Smooth muscle cell (in vitro differentiated cells): ENCODE measurements around the gene GABRP. TPM values are rescaled to one million over a fixed set of nuclear protein-coding genes. Genes with fewer than 3 reads are reported as not detected.

Source experiments
- DNase-seq: peaks from one replicate; lab custom pipeline; 2025; ENCODE audit not compliant: unreplicated experiment; lab: John Stamatoyannopoulos, UW
- H2AFZ ChIP-seq: fragments of 200-600 bp; sonication (generic); 2 replicates; pipeline ENCODE4 v1.6.0; 2016; ENCODE audit warnings: antibody characterized with exemption, low read depth, mild to moderate bottlenecking
- H3F3A ChIP-seq: fragments of 200-600 bp; sonication (generic); 2 replicates; pipeline ENCODE4 v1.6.0; 2017; ENCODE audit warnings: antibody characterized with exemption, low read depth
- H3K27ac ChIP-seq: fragments of 200-600 bp; sonication (generic); 2 replicates; pipeline ENCODE4 v1.5.1; 2016; ENCODE audit warnings: low read depth, mild to moderate bottlenecking
- H3K27me3 ChIP-seq: fragments of 200-600 bp; sonication (generic); 2 replicates; pipeline ENCODE4 v1.6.1; 2016; ENCODE audit warnings: low read depth, mild to moderate bottlenecking
- H3K36me3 ChIP-seq: fragments of 200-600 bp; sonication (generic); 2 replicates; pipeline ENCODE4 v1.5.1; 2016; ENCODE audit warnings: low read depth
- H3K4me1 ChIP-seq: fragments of 200-600 bp; sonication (generic); 2 replicates; pipeline ENCODE4 v1.5.1; 2016; ENCODE audit warnings: low read depth
- H3K4me2 ChIP-seq: fragments of 200-600 bp; sonication (generic); 2 replicates; pipeline ENCODE4 v1.6.0; 2016; ENCODE audit warnings: mild to moderate bottlenecking
- H3K4me3 ChIP-seq: fragments of 200-600 bp; sonication (generic); 2 replicates; pipeline ENCODE4 v1.5.1; 2016; ENCODE audit warnings: mild to moderate bottlenecking
- H3K79me2 ChIP-seq: fragments of 200-600 bp; sonication (generic); 2 replicates; pipeline ENCODE4 v1.6.0; 2016; ENCODE audit warnings: low read depth, mild to moderate bottlenecking
- H3K9ac ChIP-seq: fragments of 200-600 bp; sonication (generic); 2 replicates; pipeline ENCODE4 v1.6.0; 2016; ENCODE audit warnings: low read depth
- H3K9me3 ChIP-seq: fragments of 200-600 bp; sonication (generic); replicated peaks from 2 replicates; pipeline ENCODE4 v1.5.1; 2016; ENCODE audit warnings: low read depth
- H4K20me1 ChIP-seq: fragments of 200-600 bp; sonication (generic); 2 replicates; pipeline ENCODE4 v1.6.0; 2016; ENCODE audit warnings: low read depth
- CTCF ChIP-seq: fragments of 200-600 bp; sonication (generic); IDR thresholded peaks from 2 replicates; pipeline ENCODE4 v1.5.1; 2017; ENCODE audit warnings: borderline replicate concordance, mild to moderate bottlenecking, antibody characterized with exemption; ENCODE audit not compliant: insufficient read depth, poor library complexity, severe bottlenecking
- WGBS: methylation state at CpG from one replicate; pipeline ENCODE4 v1.1.7; 2016; ENCODE audit warnings: low lambda C conversion rate; 5-methylcytosine and 5-hydroxymethylcytosine counted together
- polyA plus RNA-seq: library from polyadenylated mRNA; unstranded; fragments of >200 nt; fragmentation: Nextera tagmentation; extraction: Ambion mirVana; gene quantifications from 2 replicates; pipeline ENCODE4 v1.2.1, GENCODE V29; 2016
- total RNA-seq: library from RNA; depleted of rRNA; stranded (reverse); fragments of >200 nt; gene quantifications from 2 replicates; pipeline ENCODE4 v1.2.3, GENCODE V29; 2014

GABRP gene
- total and polyA plus RNA-seq, 2 experiments from 2014 or later: 4.1 to 52.8 TPM

- DNase-seq: no peak
- H3K4me3 ChIP-seq: no peak overlapping the region
- H3K27me3 ChIP-seq: peaks cover 20% of the 10 kb centered on the region
- H2AFZ ChIP-seq: no peak overlapping the region
- H3K4me1 ChIP-seq: peaks cover 10% of the 10 kb centered on the region
- H3K36me3 ChIP-seq: no peaks in the 10 kb centered on the region
- H3K9ac ChIP-seq: no peak overlapping the region
- no peaks in the 10 kb centered on the region for H4K20me1 ChIP-seq
- H3K27ac ChIP-seq: peak overlapping the region; percentile 74
- H3K79me2 ChIP-seq: no peaks in the 10 kb centered on the region
- no peak overlapping the region for H3K4me2 ChIP-seq
- TF ChIP-seq CTCF: no peak
- H3F3A ChIP-seq: no peaks in the 10 kb centered on the region
- WGBS: 77% methylated on average over 11 of the region's 11 CpGs
- no peaks in the 10 kb centered on the region for H3K9me3 ChIP-seq
Observed at GRCh38 chr5:170746961-170747340, 36.6 kb upstream of the GABRP start.

- Histone ChIP-seq H3K36me3 (no peaks in the 10 kb centered on the region), H3K9ac (no peak overlapping the region), H2AFZ (no peak overlapping the region), H3K4me3 (no peak overlapping the region), H3K9me3 (no peaks in the 10 kb centered on the region), H3K4me2 (no peak overlapping the region), H3K27ac (peak overlapping the region; percentile 74), H3K4me1 (peaks cover 10% of the 10 kb centered on the region), H4K20me1 (no peaks in the 10 kb centered on the region), H3K27me3 (peaks cover 20% of the 10 kb centered on the region), H3F3A (no peaks in the 10 kb centered on the region), H3K79me2 (no peaks in the 10 kb centered on the region)
- DNase-seq: no peak
- 72% methylated on average over 1 of the region's 1 CpG for WGBS
- TF ChIP-seq CTCF: no peak
Observed at GRCh38 chr5:170747357-170747756, 36.2 kb upstream of the GABRP start.

- no peaks in the 10 kb centered on the region for H3F3A ChIP-seq
- WGBS: 77% methylated on average over 10 of the region's 10 CpGs
- H3K4me2 ChIP-seq: no peak overlapping the region
- no peak overlapping the region for H3K4me3 ChIP-seq
- no peaks in the 10 kb centered on the region for H3K9me3 ChIP-seq
- H2AFZ ChIP-seq: no peak overlapping the region
- H3K27ac ChIP-seq: no peak overlapping the region
- peaks cover 20% of the 10 kb centered on the region for H3K27me3 ChIP-seq
- no peaks in the 10 kb centered on the region for H4K20me1 ChIP-seq
- H3K79me2 ChIP-seq: no peaks in the 10 kb centered on the region
- DNase-seq: no peak
- no peak overlapping the region for H3K9ac ChIP-seq
- no peaks in the 10 kb centered on the region for H3K36me3 ChIP-seq
- H3K4me1 ChIP-seq: peaks cover 10% of the 10 kb centered on the region
- peak; percentile 42 for TF ChIP-seq CTCF
Observed at GRCh38 chr5:170747851-170748250, 35.7 kb upstream of the GABRP start.

- Histone ChIP-seq H3K27ac (no peak overlapping the region), H3K4me2 (no peak overlapping the region), H3F3A (no peaks in the 10 kb centered on the region), H3K9ac (no peak overlapping the region), H3K4me3 (no peak overlapping the region), H3K27me3 (peaks cover 14% of the 10 kb centered on the region), H3K9me3 (no peaks in the 10 kb centered on the region), H2AFZ (no peak overlapping the region), H4K20me1 (no peaks in the 10 kb centered on the region), H3K4me1 (peaks cover 10% of the 10 kb centered on the region), H3K36me3 (no peaks in the 10 kb centered on the region), H3K79me2 (no peaks in the 10 kb centered on the region)
- no peak for DNase-seq
- no peak for TF ChIP-seq CTCF
- 59% methylated on average over 13 of the region's 13 CpGs for WGBS
Observed at GRCh38 chr5:170748951-170749471, 34.5 kb upstream of the GABRP start.
